Stomach (tissue), 4 donors: Measurements from ENCODE around the gene CST2.

Experiments
- EP300 ChIP-seq: sonication (generic); formaldehyde crosslinking; IDR thresholded peaks from one replicate; pipeline ENCODE4 v1.6.1; 2017; ENCODE audit warnings: antibody characterized with exemption
- POLR2A ChIP-seq, 4 donors: fragments of 450-650 bp; IDR thresholded peaks; one replicate each; pipeline ENCODE4 v1.6.1; 2016; ENCODE audit warnings: antibody characterized with exemption in 4 of 4, control low read depth in 2 of 4, mild to moderate bottlenecking in 1 of 4, moderate library complexity in 1 of 4
- POLR2AphosphoS5 ChIP-seq, 3 donors: sonication (generic); formaldehyde crosslinking; IDR thresholded peaks; one replicate each; pipeline ENCODE4 v1.6.1; 2016; ENCODE audit warnings: antibody characterized with exemption in 3 of 3
- TF ChIP-seq, protein P1 (sequence below), 7 experiments: fragments of 450-650 bp in 4 of 7; fragments of 200-600 bp in 3 of 7; sonication (generic) in 3 of 7; IDR thresholded peaks; one replicate each; pipeline ENCODE4 v1.5.1; 2016 to 2019; ENCODE audit warnings: antibody characterized with exemption in 7 of 7, control low read depth in 2 of 7, mild to moderate bottlenecking in 1 of 7

DNA sequence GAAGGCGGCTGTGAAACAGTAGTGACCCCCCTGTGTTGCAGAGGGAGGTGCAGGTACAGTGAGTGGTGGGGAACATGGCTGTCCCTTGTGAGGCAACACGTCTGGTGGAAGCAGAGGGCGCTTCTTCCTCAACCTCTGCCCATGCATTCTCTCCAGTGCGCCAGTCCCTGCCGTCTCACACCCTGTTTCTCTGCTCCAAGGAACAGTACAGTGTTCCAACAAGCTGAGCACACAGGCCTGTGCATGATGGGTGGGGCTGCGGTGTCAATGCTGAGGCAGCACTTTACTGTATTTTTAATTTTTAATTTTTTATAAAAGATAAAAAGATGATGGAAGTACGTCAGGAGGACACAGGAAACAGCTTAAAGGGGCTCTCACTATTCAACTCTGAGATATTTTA lies 32.5 kb downstream of the CST2 start:
- TF ChIP-seq, protein P1, sequence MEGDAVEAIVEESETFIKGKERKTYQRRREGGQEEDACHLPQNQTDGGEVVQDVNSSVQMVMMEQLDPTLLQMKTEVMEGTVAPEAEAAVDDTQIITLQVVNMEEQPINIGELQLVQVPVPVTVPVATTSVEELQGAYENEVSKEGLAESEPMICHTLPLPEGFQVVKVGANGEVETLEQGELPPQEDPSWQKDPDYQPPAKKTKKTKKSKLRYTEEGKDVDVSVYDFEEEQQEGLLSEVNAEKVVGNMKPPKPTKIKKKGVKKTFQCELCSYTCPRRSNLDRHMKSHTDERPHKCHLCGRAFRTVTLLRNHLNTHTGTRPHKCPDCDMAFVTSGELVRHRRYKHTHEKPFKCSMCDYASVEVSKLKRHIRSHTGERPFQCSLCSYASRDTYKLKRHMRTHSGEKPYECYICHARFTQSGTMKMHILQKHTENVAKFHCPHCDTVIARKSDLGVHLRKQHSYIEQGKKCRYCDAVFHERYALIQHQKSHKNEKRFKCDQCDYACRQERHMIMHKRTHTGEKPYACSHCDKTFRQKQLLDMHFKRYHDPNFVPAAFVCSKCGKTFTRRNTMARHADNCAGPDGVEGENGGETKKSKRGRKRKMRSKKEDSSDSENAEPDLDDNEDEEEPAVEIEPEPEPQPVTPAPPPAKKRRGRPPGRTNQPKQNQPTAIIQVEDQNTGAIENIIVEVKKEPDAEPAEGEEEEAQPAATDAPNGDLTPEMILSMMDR (IDR thresholded peaks at IDR 0.05): no peak
- TF ChIP-seq POLR2AphosphoS5 (IDR thresholded peaks at IDR 0.05) (no peak), POLR2A (IDR thresholded peaks at IDR 0.05) (no peak), EP300 (no peak)
